LNCaP clone FGC (cell line): Measurements from ENCODE around the gene SAE1.
A peak's percentile ranks its signal among the peaks of the same experiment; 100 is the strongest.

Source experiments
- DNase-seq: peaks from one replicate; pipeline ENCODE4 v3.0.0-alpha.2; 2011; ENCODE audit warnings: low read depth
- H3K4me3 ChIP-seq: 2 replicates; pipeline ENCODE4 v1.5.1; 2011; ENCODE audit warnings: mild to moderate bottlenecking, low read depth, low read length, control low read depth
- CTCF ChIP-seq: IDR thresholded peaks from 2 replicates; pipeline ENCODE4 v1.5.1; 2012; ENCODE audit warnings: mild to moderate bottlenecking; ENCODE audit not compliant: control insufficient read depth, insufficient read depth; ENCODE audit errors: extremely low read depth

SAE1 gene

GRCh38 chr19:47143322-47144073 is 12.9 kb downstream of the SAE1 start:
- no peak for TF ChIP-seq CTCF
- DNase-seq, result peak; percentile 89
- H3K4me3 ChIP-seq, result no peak overlapping the region

DNA sequence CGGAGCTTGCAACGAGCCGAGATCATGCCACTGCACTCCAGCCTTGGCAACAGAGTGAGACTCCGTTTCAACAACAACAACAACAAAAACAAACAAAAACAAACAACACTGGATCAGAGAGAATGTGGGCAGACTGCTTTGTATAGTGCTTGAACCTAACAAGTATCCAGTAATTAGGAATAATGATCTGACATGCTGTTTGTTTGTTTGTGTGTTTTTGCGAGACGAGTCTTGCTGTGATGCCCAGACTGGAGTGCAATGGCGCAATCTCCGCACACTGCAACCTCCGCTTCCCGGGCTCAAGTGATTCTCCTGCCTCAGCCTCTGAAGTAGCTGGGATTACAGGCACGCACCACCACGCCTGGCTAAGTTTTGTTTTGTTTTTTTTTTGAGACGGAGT is 14.0 kb downstream of the SAE1 start:
- no peak for TF ChIP-seq CTCF
- H3K4me3 ChIP-seq, result no peak overlapping the region

DNA sequence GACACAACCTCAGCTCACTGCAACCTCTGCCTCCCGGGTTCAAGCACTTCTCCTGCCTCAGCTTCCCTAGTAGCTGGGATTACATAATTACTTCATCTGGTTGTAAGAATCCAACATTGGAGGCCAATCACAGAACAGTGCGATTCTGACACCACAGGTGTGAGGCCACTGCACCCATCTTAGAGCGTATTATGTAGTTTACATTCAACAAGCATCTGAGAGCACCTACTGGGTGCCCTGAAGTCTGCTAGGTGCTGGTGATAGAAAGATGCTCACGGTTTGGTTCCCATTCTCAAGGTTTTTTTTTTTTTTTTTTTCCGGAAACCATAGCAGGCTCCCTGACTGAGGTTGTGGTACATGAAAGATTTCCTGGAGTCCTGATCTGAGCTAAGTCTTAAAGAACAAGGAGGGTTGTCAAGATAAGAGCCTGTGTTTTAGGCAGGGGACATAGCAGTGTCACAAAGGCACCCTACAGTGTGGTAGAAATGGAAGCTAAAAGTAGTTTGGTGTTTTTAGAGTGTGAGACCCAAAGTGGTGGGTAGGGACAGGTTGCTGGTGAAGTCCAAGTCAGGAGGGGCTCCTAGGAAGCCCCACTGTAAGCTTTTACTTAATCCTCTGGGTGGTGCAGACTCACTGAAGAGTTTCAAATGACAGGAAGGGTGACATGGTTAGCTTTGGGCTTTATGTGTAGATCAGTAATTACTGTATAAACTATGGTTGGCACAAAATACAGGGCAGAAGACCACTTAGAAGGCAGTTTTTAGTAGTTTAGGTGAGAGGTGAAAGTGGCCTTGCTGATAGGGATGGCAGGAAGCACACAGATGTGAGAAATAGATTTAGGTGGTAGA is 15.2 kb downstream of the SAE1 start:
- H3K4me3 ChIP-seq, result no peak overlapping the region
- no peak for DNase-seq
- no peak for TF ChIP-seq CTCF

More for the DNA sequence above, 14.0 kb downstream of the SAE1 start:
- no peak for DNase-seq

DNA sequence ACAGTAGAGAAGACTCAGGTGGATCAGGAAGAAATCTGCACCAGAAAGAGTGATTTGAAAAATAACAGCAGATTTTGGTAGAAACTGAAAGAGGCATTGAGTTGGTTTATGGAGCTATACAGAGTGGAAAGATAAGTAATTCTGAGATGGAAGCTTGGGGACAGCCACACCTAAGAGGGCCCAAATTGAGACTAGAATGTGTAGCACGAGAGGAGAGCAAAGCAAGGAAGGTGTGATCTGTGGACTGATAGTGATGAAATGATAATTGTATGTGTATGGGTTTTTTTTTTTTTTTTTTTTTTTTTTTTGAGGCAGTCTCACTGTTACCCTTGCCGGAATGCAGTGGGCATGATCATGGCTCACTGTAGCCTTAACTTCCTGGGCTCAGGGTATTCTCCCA is 16.3 kb downstream of the SAE1 start:
- no peak for DNase-seq
- no peak for TF ChIP-seq CTCF
- no peak overlapping the region for H3K4me3 ChIP-seq

GRCh38 chr19:47151627-47152026 is 21.0 kb downstream of the SAE1 start:
- DNase-seq, result no peak
- no peak for TF ChIP-seq CTCF
- H3K4me3 ChIP-seq, result peak overlapping the region; percentile 36

DNA sequence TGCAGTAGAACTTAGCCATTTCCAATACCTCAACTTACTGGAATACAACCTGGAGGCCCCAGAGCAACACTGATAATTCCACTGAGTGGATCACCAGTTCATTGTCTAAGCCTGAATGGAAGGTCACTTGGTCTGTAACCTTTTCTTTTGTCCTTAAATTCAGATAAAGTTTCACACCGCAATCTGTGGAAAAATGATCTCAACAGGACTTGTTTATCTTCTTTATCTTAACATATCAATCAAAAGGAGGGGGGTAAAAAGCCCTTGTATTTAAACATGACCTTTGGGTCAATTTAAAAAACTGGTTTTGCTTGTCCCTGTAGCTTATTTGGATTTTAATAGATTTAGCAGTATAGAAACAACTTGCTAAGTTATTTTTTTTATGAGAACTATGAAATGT is 21.6 kb downstream of the SAE1 start:
- TF ChIP-seq CTCF, result no peak
- peak overlapping the region; percentile 36 for H3K4me3 ChIP-seq
- DNase-seq, result peak; percentile 81
